HG03469 (cell line): ENCODE measurements around the gene ARHGAP27.
"Not testable (repeated sequence)": the region's sequence is repeated elsewhere in the genome, so short reads cannot be mapped to it uniquely, and the experiment has no call there.

Experiments
- ATAC-seq: cut with Tn5 transposase; IDR thresholded peaks from one replicate; pipeline ENCODE4 v1.9.1; 2021; ENCODE audit warnings: mild to moderate bottlenecking, moderate library complexity, moderate number of reproducible peaks; ENCODE audit not compliant: unreplicated experiment

The ARHGAP27 gene, protein sequence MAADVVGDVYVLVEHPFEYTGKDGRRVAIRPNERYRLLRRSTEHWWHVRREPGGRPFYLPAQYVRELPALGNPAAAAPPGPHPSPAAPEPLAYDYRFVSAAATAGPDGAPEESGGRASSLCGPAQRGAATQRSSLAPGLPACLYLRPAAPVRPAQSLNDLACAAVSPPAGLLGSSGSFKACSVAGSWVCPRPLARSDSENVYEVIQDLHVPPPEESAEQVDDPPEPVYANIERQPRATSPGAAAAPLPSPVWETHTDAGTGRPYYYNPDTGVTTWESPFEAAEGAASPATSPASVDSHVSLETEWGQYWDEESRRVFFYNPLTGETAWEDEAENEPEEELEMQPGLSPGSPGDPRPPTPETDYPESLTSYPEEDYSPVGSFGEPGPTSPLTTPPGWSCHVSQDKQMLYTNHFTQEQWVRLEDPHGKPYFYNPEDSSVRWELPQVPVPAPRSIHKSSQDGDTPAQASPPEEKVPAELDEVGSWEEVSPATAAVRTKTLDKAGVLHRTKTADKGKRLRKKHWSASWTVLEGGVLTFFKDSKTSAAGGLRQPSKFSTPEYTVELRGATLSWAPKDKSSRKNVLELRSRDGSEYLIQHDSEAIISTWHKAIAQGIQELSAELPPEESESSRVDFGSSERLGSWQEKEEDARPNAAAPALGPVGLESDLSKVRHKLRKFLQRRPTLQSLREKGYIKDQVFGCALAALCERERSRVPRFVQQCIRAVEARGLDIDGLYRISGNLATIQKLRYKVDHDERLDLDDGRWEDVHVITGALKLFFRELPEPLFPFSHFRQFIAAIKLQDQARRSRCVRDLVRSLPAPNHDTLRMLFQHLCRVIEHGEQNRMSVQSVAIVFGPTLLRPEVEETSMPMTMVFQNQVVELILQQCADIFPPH

GRCh38 chr17:45432405-45433158, at the start of gene ARHGAP27:
Gene ARHGAP27, minus strand, starts transcription at chr17:45432870. Its CDS starts 2,591 bp downstream, at chr17:45430279.
- ATAC-seq = no peak

DNA sequence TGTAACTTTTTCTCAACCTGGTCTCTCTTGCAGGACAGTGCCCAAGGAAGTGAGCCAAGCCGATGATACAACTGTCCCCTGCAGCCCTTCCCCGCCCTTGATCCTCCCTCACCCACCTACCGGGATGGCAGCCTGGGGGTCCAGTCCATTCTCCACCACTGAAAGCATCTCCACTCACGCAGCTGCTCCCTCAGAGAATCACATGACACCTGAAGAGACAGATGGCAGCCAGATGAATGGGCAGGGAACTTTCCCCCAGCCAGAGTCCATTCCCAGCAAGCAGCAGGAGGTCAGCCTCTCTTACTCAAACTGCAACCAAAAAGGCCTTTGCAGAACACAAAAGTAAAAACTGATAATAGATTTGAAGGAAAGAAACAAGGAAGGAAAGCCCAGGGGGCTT, 49.6 kb upstream of the ARHGAP27 start:
- ATAC-seq = not testable (repeated sequence)

GRCh38 chr17:45475436-45475835, 42.8 kb upstream of the ARHGAP27 start:
- ATAC-seq = not testable (repeated sequence)

- ATAC-seq = not testable (repeated sequence)
Measured at GRCh38 chr17:45472249-45472648, 39.6 kb upstream of the ARHGAP27 start.

DNA sequence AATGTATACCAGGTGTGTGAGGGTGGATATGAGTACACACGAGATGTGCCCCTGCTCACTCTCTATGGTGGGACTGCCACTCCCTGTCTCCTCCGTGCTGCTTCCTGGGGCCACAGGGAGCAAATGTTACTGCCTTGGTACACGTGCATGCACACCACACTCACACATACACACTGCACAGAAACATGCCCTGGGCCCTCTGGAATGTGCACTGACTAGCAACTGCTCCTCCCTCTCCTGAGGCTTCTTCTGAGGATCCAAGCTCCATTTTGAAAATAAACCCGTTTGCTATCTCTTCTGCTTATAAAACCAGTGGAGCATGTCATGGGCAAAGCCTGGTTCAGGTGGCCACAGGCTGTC, 36.5 kb upstream of the ARHGAP27 start:
- ATAC-seq = not testable (repeated sequence)

DNA sequence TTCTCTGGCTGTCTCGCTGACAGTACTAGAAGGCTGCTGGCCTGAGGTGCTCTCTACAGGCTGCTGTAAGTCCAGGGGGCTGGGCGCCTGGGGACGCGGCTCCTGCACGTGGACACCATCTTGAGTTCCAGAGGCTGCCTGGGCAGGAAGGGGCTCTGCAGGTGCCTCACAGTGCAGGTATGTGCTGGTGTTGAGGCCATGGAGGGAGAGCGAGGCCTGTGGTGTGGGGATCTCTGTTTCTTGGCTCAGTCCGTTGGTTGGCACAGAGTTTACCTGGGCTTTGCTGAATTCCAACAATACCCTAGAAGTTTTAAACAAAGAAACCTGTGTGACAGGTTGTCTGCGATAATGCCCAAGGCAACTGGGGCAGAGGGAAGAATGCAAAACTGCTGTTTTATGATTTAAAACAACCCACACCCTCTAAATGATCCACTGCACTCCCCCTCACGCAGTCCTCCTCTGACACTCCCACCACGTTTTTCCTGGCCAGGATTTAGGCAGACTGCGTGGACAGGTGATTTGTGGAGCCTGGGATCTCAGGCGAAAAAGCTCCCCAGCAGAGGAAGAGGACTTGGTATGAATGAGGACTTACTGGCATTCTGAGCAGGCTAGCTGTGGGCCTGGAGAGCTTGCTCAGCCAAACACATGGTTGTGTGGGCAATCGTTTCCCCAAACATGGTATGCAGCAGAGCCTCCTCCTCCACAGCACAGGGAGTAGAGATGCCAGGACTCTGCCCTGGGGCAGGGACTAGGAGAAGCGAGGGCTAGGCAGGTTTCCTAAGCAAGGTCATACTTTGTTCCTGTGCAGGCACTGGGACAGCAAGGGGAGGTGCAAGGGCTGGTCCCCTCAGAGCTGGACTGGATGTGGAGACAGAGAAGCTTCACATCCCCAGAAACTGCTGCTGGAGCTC, 35.9 kb upstream of the ARHGAP27 start:
- ATAC-seq = not testable (repeated sequence)

GRCh38 chr17:45461524-45462327, 29.1 kb upstream of the ARHGAP27 start:
- ATAC-seq = not testable (repeated sequence)

DNA sequence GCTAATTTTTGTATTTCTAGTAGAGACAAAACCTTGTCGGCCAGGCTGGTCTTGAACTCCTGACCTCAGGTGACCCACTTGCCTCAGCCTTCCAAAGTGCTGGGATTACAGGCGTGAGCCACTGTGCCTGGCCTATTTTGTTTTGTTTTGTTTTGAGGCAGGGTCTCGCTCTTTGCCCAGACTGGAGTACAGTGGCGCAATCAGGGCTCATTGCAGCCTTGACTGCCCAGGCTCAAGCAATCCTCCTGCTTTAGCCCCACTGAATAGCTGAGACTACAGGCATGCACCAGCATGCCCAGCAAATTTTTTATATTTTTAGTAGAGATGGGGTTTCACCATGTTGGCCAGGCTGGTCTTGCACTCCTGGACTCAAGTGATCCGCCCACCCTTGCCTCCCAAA, 27.8 kb upstream of the ARHGAP27 start:
- ATAC-seq = not testable (repeated sequence)

DNA sequence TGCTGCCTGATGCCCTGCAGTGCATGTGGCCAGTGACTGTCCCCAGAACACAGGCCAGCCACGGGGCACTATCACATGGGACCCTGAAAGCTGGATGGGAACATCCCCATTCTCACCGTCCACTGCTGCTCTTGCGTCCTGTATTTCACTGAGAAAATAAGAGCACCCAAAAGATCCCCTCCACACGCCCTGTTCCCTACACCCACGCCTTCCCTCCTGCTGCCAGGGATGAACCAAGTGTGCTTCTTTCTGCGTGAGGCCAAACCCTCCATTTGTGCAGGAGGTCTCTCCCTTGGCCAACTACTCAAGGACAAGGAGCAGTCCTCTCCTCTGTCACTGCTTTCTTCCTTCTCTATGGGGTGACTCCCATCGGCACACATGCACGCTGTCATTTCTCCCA, 21.7 kb upstream of the ARHGAP27 start:
- not testable (repeated sequence) for ATAC-seq

GRCh38 chr17:45453731-45454130, 21.1 kb upstream of the ARHGAP27 start:
- not testable (repeated sequence) for ATAC-seq

DNA sequence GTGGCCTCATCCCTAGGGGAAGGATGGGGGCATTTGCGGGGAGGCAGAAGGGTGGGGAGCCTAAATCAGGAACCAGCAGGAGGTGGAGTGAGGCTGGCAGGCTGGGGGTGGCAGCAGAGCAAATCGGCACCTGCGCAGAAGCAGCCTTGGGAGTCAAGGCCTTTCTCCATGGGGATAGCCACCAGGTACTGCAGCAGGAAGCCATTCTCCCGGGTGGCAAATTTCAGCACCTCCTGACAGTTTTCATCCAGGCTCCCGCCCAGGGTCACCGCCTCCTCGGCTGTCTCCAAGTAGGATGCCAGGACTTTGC, 20.5 kb upstream of the ARHGAP27 start:
- not testable (repeated sequence) for ATAC-seq

- ATAC-seq = not testable (repeated sequence)
Measured at GRCh38 chr17:45452329-45453224, 19.9 kb upstream of the ARHGAP27 start.

- ATAC-seq = not testable (repeated sequence)
Measured at GRCh38 chr17:45451660-45452059, 19.0 kb upstream of the ARHGAP27 start.

DNA sequence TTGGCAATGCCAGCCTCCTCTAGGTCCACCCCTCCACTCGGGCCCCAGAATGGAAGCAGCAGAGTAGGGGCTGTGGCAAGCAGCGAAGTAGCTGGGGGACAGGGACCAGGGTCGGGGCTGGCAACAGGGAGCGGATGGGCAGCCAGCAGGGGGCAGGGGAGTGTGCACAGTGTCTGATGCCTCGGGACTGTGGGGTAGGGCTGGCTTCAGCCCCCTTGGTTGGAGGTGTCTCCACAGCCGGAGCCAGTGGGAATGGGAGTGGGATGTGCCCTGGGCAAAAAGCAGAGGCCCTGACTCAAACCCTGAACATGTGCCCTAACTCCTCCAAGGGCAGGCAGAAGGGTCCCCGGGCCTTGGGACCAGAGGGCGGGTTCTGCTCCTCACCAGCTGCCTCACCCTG, 18.5 kb upstream of the ARHGAP27 start:
- no peak for ATAC-seq

- not testable (repeated sequence) for ATAC-seq
Measured at GRCh38 chr17:45449708-45450329, 17.1 kb upstream of the ARHGAP27 start.

GRCh38 chr17:45449260-45449659, 16.6 kb upstream of the ARHGAP27 start:
- ATAC-seq = not testable (repeated sequence)

DNA sequence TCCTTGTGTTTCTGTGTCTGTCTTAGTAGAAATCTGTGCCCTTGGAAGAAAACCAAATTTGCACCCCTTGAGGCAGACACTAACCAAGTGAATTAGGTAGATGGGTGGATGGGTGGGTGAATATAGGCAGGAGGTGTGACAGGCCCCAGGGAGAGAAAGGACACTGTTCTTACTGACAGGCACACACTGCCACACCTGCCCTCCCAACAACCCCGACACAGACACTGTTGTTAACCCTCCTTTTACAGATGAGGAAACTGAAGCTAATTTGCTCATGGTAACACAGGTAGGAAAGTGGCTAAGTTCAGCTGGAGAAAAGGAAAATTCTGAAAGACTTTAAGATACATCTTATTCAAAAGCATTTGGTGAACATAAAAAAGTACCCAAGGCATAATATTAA, 15.8 kb upstream of the ARHGAP27 start:
- ATAC-seq = not testable (repeated sequence)

DNA sequence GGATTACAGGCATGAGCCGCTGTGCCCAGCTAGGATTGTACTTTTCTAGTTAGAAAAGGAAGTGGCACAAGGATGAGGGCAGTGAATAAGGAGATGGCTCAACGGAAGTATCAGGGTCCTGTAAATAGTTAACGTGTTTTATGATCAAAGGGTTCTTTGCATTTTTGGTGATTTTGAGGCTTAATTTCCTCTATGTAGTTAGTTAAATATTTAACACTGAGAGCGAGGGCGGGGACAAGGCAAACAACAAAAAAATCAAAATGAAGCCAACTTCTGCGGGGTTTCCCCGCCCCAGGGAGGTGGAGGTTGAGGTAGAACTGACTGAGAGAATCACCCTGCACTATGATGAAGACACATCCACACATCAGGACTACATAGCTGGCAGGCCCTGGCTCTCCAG, 15.4 kb upstream of the ARHGAP27 start:
- ATAC-seq = not testable (repeated sequence)
